H9 (cell line): Measurements from ENCODE around the gene TSHZ1. TPM values are rescaled to one million over a fixed set of nuclear protein-coding genes. Genes with fewer than 3 reads are reported as not detected.

Source experiments
- DNase-seq: peaks from one replicate; pipeline ENCODE4 v3.0.0-alpha.2; 2017
- H2AFZ ChIP-seq: one replicate; pipeline ENCODE4 v1.6.1; 2013; ENCODE audit warnings: mild to moderate bottlenecking, low read length, control low read depth, moderate library complexity
- H2AK5ac ChIP-seq: 2 replicates; pipeline ENCODE4 v1.6.1; 2013; ENCODE audit warnings: low read length, control low read depth, mixed read lengths; ENCODE audit not compliant: insufficient read length
- H2BK120ac ChIP-seq: one replicate; pipeline ENCODE4 v1.6.1; 2013; ENCODE audit warnings: low read depth, mild to moderate bottlenecking, low read length, control low read depth, inconsistent platforms; ENCODE audit not compliant: poor library complexity, severe bottlenecking
- H2BK12ac ChIP-seq: 2 replicates; pipeline ENCODE4 v1.6.1; 2013; ENCODE audit warnings: low read length, control low read depth, mixed read lengths, low read depth; ENCODE audit not compliant: insufficient read length
- H2BK15ac ChIP-seq: 2 replicates; pipeline ENCODE4 v1.6.1; 2013; ENCODE audit warnings: low read depth, low read length, control low read depth
- H2BK20ac ChIP-seq: one replicate; pipeline ENCODE4 v1.6.1; 2013; ENCODE audit warnings: low read depth, mild to moderate bottlenecking, low read length, control low read depth, inconsistent platforms; ENCODE audit not compliant: poor library complexity, severe bottlenecking
- H2BK5ac ChIP-seq: 2 replicates; pipeline ENCODE4 v1.6.1; 2013; ENCODE audit warnings: low read length, control low read depth, mixed read lengths; ENCODE audit not compliant: insufficient read length
- H3K14ac ChIP-seq: 2 replicates; pipeline ENCODE4 v1.6.1; 2013; ENCODE audit warnings: low read length, control low read depth; ENCODE audit not compliant: insufficient read depth
- H3K18ac ChIP-seq: 2 replicates; pipeline ENCODE4 v1.6.1; 2013; ENCODE audit warnings: low read depth, mild to moderate bottlenecking, mixed read lengths, low read length, control low read depth; ENCODE audit not compliant: insufficient read length
- H3K23ac ChIP-seq: 2 replicates; pipeline ENCODE4 v1.6.1; 2013; ENCODE audit warnings: low read length, control low read depth, mixed read lengths, low read depth; ENCODE audit not compliant: insufficient read length
- H3K23me2 ChIP-seq: 2 replicates; pipeline ENCODE4 v1.6.1; 2013; ENCODE audit warnings: low read depth, mild to moderate bottlenecking, mixed read lengths, low read length, control low read depth; ENCODE audit not compliant: insufficient read length, poor library complexity, severe bottlenecking
- H3K27ac ChIP-seq: 2 replicates; pipeline ENCODE4 v1.5.1; 2013; ENCODE audit warnings: low read length, control low read depth, mixed read lengths, low read depth; ENCODE audit not compliant: insufficient read length
- H3K27me3 ChIP-seq: 2 replicates; pipeline ENCODE4 v1.6.1; 2013; ENCODE audit warnings: low read length, control low read depth, inconsistent platforms; ENCODE audit not compliant: insufficient read depth
- H3K4ac ChIP-seq: 2 replicates; pipeline ENCODE4 v1.6.1; 2013; ENCODE audit warnings: low read depth, mild to moderate bottlenecking, control low read depth, inconsistent platforms, low read length, moderate library complexity
- H3K4me1 ChIP-seq: 2 replicates; pipeline ENCODE4 v1.6.1; 2013; ENCODE audit warnings: low read length, control low read depth, inconsistent platforms; ENCODE audit not compliant: insufficient read depth
- H3K4me2 ChIP-seq: 2 replicates; pipeline ENCODE4 v1.6.1; 2013; ENCODE audit warnings: low read length, control low read depth, mixed read lengths; ENCODE audit not compliant: insufficient read length, insufficient read depth
- H3K56ac ChIP-seq: 2 replicates; pipeline ENCODE4 v1.6.1; 2013; ENCODE audit warnings: low read depth, mild to moderate bottlenecking, mixed read lengths, low read length, control low read depth; ENCODE audit not compliant: insufficient read length
- H3K79me1 ChIP-seq: 2 replicates; pipeline ENCODE4 v1.6.1; 2013; ENCODE audit warnings: low read depth, mild to moderate bottlenecking, moderate library complexity, low read length, control low read depth, inconsistent platforms; ENCODE audit not compliant: insufficient read depth, poor library complexity, severe bottlenecking
- H3K79me2 ChIP-seq: 2 replicates; pipeline ENCODE4 v1.6.1; 2013; ENCODE audit warnings: low read length, control low read depth, inconsistent platforms; ENCODE audit not compliant: insufficient read depth
- H3K9ac ChIP-seq: 2 replicates; pipeline ENCODE4 v1.6.1; 2013; ENCODE audit warnings: low read length, control low read depth, mixed read lengths; ENCODE audit not compliant: insufficient read length; ENCODE audit errors: extremely low read depth
- H3K9me3 ChIP-seq: one replicate; pipeline ENCODE4 v1.6.1; 2013; ENCODE audit warnings: low read depth, low read length, inconsistent platforms; ENCODE audit not compliant: control insufficient read depth
- H3T11ph ChIP-seq: one replicate; pipeline ENCODE4 v1.6.1; 2013; ENCODE audit warnings: mild to moderate bottlenecking, low read length, control low read depth, inconsistent platforms
- H4K20me1 ChIP-seq: one replicate; pipeline ENCODE4 v1.6.1; 2013; ENCODE audit not compliant: control insufficient read depth, insufficient read length, insufficient read depth
- H4K5ac ChIP-seq: 2 replicates; pipeline ENCODE4 v1.6.1; 2013; ENCODE audit warnings: low read depth, mild to moderate bottlenecking, mixed read lengths, low read length, control low read depth; ENCODE audit not compliant: insufficient read length
- H4K8ac ChIP-seq: replicated peaks from 2 replicates; pipeline ENCODE4 v1.6.1; 2013; ENCODE audit warnings: low read length, control low read depth, mixed read lengths, low read depth; ENCODE audit not compliant: insufficient read length
- H4K91ac ChIP-seq: 2 replicates; pipeline ENCODE4 v1.6.1; 2013; ENCODE audit warnings: low read depth, mild to moderate bottlenecking, moderate library complexity, mixed read lengths, low read length, control low read depth; ENCODE audit not compliant: insufficient read length
- H3K27ac Mint-ChIP-seq, 3 experiments: 2 replicates in 2 of 3; 3 replicates in 1 of 3; pipeline ENCODE4 v1.8.0; 2020 to 2021; ENCODE audit warnings: mixed read lengths in 3 of 3, mild to moderate bottlenecking in 1 of 3, moderate library complexity in 1 of 3
- H3K27me3 Mint-ChIP-seq: 2 replicates; pipeline ENCODE4 v1.8.0; 2021; ENCODE audit warnings: low read depth, mild to moderate bottlenecking, moderate library complexity, mixed read lengths
- H3K36me3 Mint-ChIP-seq, 3 experiments: 2 replicates in 2 of 3; 3 replicates in 1 of 3; pipeline ENCODE4 v1.8.0; 2020 to 2021; ENCODE audit warnings: low read depth in 3 of 3, mixed read lengths in 3 of 3; ENCODE audit not compliant: insufficient read depth in 1 of 3
- H3K4me1 Mint-ChIP-seq, 2 experiments: 2 replicates each; pipeline ENCODE4 v1.8.0; 2020; ENCODE audit warnings: mixed read lengths in 2 of 2
- H3K4me3 Mint-ChIP-seq, 2 experiments: 2 replicates in 1 of 2; 3 replicates in 1 of 2; pipeline ENCODE4 v1.8.0; 2020 to 2021; ENCODE audit warnings: mild to moderate bottlenecking in 2 of 2, mixed read lengths in 2 of 2, moderate library complexity in 1 of 2
- H3K9me3 Mint-ChIP-seq, 2 experiments: 2 replicates in 1 of 2; 3 replicates in 1 of 2; pipeline ENCODE4 v1.8.0; 2020; ENCODE audit warnings: mild to moderate bottlenecking in 2 of 2, mixed read lengths in 2 of 2, moderate library complexity in 1 of 2
- CTCF ChIP-seq: fragments of 200-600 bp; sonication (generic); conservative IDR thresholded peaks from 3 replicates; pipeline ENCODE4 v1.8.0; 2021; ENCODE audit warnings: antibody characterized with exemption, mild to moderate bottlenecking
- WGBS: extraction: QIAGEN DNeasy Blood & Tissue Kit; methylation state at CpG from one replicate; pipeline ENCODE4 v1.1.7; 2013; ENCODE audit warnings: missing lambda C conversion rate, low lambda C conversion rate, mixed read lengths; ENCODE audit not compliant: insufficient read length; ENCODE audit errors: extremely low coverage; 5-methylcytosine and 5-hydroxymethylcytosine counted together
- total RNA-seq: library from RNA; stranded (reverse); gene quantifications from 2 replicates; pipeline ENCODE4 v1.2.1, GENCODE V29; 2021

TSHZ1 gene
- total RNA-seq, 1 experiment from 2014 or later: 0.15 TPM

- Histone ChIP-seq H3K79me2 (no peaks in the 10 kb centered on the region), H2BK120ac (no peak overlapping the region), H4K91ac (no peak overlapping the region), H2BK5ac (no peak overlapping the region), H3K23ac (no peak overlapping the region), H4K5ac (no peak overlapping the region), H3K4me1 (no peaks in the 10 kb centered on the region), H3K27me3 (no peaks in the 10 kb centered on the region), H3K23me2 (no peaks in the 10 kb centered on the region), H2BK12ac (no peak overlapping the region), H2AFZ (no peak overlapping the region), H3K14ac (no peak overlapping the region), H3T11ph (no peak overlapping the region), H3K79me1 (no peaks in the 10 kb centered on the region), H3K18ac (no peak overlapping the region), H2BK15ac (no peak overlapping the region), H3K4me2 (no peak overlapping the region), H3K9ac (no peak overlapping the region), H3K56ac (no peak overlapping the region), H2BK20ac (no peak overlapping the region), H3K27ac (no peak overlapping the region), H3K4ac (no peak overlapping the region), H4K8ac (no peak overlapping the region), H4K20me1 (no peaks in the 10 kb centered on the region), H3K9me3 (no peaks in the 10 kb centered on the region), H2AK5ac (no peak overlapping the region)
- Mint-ChIP-seq H3K9me3 (no peaks in the 10 kb centered on the region; a peak in 1 of 5 replicates), H3K4me1 (no peaks in the 10 kb centered on the region), H3K27me3 (no peaks in the 10 kb centered on the region), H3K36me3 (no peaks in the 10 kb centered on the region), H3K27ac (no peak overlapping the region), H3K4me3 (no peak overlapping the region)
- WGBS: no CpG with 5 or more reads among the region's 20 CpGs
- no peak for TF ChIP-seq CTCF
- DNase-seq: no peak
Measured at GRCh38 chr18:75248426-75249174, 38.0 kb downstream of the TSHZ1 start.
